HG03280 (cell line): ENCODE results near the gene COQ8B.
"Not testable (repeated sequence)": the region's sequence is repeated elsewhere in the genome, so short reads cannot be mapped to it uniquely, and the experiment has no call there.

Experiments
- ATAC-seq: cut with Tn5 transposase; IDR thresholded peaks from one replicate; pipeline ENCODE4 v1.9.1; 2021; ENCODE audit warnings: mild to moderate bottlenecking, moderate library complexity; ENCODE audit not compliant: unreplicated experiment

COQ8B gene

GRCh38 chr19:40742886-40743285, 26.2 kb upstream of the COQ8B start:
- no peak for ATAC-seq

GRCh38 chr19:40742477-40742876, 25.8 kb upstream of the COQ8B start:
- ATAC-seq, result no peak

DNA sequence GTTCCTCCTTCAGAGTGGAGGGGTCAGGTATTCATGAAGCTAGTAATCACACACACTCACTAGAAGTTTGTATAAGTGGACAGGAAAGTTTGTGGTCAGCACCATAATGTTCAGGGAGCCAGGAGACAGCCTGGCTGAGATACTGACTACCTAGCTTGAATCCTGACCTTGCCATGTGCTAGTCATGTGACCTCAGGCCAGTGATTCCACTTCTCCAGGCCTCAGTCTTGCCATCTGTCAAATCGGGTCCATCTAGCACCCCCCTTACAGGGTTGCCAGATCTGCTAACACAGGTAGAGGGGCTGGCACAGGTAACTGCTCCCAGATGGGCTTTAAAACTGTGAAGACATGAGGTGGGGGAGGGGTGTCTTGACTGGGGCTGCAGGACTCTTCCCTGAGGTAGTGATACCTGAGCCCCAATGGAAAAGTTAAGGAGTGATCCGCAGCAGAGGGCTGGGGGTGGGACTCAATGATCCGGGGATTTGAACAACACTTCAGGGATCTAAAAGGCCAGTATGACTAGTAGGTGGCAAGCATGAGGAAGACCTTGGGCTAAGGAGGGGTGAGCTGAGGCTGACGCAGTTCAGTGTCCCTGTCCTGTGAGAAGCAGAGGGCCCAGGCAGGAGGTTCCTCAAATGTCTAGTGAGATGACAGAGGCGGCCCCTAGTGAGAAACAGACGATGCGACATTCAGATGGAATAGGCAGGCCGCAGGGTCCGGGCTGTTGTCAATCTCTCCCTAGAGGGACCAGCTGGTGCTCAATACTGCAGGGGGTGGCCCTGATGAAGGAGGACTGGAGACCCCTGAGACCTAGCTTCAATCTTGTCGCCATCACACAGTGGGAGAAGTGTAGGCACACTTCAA, 25.1 kb upstream of the COQ8B start:
- ATAC-seq, result no peak

DNA sequence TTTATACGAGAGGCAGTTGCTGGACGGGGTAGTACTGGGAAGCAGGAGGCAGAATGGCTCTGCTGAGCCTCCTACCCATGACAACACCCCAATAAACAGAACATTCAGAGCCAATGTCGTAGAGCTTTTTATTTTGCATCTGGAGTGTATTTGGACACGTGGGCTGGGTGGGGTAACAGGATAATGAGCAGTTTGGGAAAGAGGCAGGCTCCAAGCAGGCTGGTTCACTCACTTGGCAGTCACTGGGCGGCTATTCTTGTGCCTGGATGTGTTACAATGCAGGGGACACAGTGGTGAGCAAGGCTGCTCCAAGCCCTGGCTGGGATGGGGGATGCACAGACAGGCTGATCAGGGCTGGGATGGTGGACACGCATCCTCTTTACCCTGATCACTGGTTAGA, 24.1 kb upstream of the COQ8B start:
- no peak for ATAC-seq

DNA sequence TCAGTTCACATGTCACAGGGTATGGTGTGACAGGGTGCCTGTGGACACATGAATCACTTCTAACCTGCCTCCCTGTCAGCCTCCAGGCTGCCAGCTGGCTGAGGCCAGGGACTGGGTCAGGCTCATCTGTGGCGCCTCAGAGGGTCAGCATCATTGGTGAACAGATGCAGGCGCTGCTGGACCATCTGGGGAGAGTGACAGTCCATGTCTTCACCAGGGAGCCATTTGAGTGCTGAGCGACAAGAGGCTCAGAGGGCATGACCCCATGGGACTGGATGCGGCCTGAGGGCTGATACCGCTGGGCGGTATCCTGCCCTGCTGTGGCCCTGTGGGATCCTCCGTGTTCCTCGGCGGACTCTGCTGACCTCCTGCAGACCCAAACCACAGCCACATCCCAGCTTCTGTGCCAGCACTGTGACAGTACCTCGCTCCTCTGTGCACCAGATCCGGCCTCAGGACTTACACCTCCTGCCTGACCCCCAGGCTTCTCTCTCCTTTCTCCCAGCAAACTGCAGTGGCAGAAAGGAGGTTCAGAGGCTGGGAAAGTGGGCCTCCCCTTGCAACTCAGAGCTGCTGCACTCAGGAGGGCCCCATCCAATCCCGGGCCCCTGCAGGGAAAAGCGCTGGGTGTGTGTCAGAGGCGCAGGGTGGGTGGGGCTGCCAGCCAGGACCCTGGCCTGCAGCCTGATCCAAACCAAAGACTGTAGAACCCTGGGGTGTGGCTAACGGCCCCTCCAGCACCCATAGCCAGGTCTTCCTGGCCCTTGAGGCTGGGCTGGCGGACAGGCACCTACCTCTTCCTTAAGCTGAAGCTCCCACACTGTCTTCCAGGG, 23.4 kb upstream of the COQ8B start:
- no peak for ATAC-seq

DNA sequence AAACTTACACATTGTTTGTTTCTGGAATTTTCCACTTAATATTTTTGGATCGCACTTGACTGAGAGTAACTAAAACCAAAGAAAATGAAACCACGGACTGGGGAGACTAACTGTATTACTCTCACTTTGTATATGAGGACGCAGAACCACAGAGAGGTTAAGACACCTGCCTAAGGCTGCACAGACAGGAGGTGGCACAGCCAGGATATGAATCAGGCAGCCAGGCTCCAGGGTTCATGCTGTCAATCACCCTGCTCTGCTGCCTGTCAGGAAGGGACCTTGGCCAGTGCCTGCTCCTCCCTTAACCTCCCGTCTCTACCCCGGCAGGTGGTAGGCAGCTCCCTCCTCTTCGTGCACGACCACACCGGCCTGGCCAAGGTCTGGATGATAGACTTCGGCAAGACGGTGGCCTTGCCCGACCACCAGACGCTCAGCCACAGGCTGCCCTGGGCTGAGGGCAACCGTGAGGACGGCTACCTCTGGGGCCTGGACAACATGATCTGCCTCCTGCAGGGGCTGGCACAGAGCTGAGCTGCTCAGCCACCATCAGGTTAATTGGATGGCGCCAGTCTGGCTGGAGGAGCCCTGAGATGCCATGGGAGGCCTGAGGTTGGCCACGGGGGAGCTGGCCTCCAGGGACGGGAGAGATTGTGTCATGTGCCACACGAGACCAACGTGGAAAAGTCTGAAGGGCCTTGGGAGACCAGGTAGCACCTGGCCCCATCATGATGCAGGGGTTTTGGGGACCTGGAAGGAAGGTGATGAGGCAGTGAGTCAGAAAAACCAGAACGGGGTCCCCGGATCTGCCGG, 22.5 kb upstream of the COQ8B start:
- ATAC-seq, result no peak

DNA sequence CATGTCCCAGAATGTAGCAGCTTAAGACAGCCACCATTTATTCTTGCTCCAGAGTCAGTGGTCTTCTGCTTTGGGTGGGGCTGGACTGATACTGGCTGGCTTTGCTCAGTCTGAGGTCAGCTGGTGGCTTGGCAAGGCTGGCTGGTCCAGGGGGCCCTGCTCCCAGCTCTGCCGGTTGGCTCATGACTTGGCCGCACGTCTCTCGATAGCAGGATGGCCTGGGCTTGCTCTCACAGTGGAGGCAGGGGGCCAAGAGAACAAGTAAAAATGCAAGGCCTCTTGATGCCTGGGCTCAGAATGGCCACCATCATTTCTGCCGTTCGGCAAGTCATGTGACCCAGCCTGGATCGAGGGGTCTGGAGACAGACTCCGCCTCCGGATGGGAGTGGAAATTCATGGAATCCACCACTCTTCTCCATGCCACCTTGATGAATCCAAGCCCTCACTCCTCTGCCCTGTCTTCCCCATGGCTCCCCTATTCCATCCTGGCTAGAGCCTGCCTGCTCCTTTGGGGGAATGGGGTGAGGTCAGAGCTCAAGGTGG, 20.5 kb upstream of the COQ8B start:
- ATAC-seq, result no peak

DNA sequence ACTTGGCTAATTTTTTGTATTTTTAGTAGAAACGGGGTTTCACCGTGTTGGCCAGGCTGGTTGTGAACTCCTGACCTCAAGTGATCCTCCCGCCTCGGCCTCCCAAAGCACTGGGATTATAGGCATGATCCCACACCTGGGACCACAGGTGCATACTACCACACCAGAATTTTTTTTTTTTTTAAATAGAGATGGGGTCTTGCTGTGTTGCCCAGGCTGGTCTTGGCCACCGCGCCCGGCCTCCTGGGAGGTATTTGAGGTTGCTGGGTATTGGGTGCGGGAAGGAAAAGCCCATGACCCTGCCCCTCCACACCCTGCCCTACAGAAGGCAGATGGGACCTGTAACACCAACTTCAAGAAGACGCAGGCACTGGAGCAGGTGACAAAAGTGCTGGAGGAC, 20.0 kb upstream of the COQ8B start:
- no peak for ATAC-seq

DNA sequence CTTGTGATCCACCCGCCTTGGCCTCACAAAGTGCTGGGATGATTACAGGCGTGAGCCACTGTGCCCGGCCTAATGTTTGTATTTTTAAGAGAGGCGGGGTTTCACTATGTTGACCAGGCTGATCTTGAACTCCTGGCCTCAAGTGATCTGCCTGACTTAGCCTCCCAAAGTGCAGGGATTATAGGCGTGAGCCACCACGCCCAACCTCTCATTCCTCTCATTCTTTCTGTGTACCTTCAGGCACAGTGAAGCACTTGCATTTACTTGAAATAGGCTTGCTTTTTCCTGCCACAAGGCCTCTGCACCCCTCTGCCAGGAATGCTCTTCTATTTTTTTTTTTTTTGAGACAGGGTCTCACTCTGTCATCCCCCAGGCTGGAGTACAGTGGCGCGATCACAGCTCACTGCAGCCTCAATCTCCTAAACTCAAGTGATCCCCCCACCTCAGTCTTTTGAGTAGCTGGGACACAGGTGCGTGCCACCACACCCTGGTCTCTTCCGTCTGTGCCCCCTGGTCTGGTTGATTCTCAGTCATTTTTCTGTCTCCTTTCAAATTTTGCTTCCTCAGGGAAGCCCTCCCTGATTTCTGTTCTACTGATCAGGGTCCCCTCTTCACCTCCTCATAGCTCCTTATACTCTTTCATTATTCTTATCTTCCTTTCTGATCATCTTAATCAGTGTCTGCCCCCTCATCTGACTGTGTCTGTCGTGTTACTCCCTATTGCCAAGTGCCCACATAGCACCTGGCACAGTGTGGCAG, 18.5 kb upstream of the COQ8B start:
- no peak for ATAC-seq

GRCh38 chr19:40733149-40733548, 16.5 kb upstream of the COQ8B start:
- ATAC-seq, result no peak

DNA sequence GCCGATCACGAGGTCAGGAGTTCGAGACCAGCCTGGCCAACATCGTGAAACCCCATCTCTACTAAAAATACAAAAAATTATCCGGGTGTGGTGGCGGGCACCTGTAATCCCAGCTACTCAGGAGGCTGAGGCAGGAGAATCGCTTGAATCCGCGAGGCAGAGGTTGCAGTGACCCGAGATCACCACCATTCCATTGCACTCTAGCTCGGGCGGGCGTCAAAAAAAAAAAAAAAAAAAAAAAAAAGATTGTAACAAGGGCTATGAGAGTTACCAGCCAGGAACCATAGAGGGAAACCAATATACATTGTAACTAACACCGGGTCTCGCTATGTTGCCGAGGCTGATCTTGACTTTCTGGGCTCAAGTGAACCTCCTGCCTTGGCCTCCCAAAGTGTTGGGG, 15.6 kb upstream of the COQ8B start:
- not testable (repeated sequence) for ATAC-seq

DNA sequence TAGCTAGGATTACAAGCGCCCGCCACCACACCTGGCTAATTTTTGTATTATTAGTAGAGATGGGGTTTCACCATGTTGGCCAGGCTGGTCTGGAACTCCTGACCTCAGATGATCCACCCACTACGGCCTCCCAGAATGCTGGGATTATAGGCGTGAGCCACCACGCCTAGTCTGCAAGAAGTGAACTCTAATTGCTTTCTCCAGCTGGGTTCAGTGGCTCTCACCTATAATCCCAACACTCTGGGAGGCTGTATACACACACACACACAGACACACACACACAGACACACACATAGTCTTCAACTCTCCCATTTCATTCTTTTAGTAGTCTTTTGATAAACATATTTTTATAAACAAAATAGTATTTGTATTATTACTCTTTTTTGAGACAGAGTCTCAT, 13.4 kb upstream of the COQ8B start:
- not testable (repeated sequence) for ATAC-seq

DNA sequence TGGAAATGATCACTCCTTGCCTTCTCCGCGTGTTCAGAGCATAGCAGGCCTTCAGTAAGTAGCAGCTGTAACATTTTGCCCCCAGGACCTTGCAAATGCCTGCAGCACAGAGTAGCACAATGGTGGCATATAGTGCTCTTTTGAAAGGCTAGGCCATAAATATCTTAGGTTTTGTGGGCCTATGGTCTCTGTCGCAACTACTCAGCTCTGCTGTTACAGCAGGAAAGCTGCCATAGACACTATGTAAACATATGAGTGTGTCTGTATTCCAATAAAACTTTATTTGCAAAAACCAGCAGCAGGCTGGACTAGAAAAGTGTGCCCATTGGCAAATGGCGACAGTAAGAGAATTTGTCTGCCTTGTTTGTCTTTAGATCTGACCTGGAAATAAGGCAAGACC, 9.6 kb upstream of the COQ8B start:
- ATAC-seq, result no peak

- ATAC-seq, result no peak
Measured at GRCh38 chr19:40724855-40725254, 8.2 kb upstream of the COQ8B start.

GRCh38 chr19:40724315-40724714, 7.6 kb upstream of the COQ8B start:
- ATAC-seq, result no peak

DNA sequence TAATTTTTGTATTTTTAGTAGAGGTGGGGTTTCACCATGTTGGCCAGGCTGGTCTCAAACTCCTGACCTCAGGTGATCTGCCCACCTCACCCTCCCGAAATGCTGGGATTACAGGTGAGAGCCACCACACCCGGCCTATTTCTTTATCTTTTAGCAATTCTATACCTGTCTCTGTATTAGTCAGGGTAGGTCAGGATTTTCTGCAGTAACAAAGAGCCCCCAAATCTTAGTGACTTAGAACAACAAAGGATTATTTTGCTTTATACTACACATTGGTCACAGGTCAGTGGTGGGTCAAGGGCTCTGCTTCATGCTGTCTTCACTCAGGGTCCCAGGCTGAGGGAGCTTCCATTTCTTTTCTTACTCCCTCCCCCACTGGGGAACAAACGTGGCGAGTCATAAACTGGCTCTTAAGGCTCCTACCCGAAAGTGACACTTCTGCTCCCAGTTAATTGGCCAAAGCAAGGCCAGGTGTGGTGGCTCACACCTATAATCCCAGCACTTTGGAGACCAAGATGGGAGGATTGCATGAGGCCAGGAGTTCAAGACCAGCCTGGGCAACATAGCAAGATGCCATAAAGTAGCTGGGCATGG, 7.1 kb upstream of the COQ8B start:
- ATAC-seq, result no peak

DNA sequence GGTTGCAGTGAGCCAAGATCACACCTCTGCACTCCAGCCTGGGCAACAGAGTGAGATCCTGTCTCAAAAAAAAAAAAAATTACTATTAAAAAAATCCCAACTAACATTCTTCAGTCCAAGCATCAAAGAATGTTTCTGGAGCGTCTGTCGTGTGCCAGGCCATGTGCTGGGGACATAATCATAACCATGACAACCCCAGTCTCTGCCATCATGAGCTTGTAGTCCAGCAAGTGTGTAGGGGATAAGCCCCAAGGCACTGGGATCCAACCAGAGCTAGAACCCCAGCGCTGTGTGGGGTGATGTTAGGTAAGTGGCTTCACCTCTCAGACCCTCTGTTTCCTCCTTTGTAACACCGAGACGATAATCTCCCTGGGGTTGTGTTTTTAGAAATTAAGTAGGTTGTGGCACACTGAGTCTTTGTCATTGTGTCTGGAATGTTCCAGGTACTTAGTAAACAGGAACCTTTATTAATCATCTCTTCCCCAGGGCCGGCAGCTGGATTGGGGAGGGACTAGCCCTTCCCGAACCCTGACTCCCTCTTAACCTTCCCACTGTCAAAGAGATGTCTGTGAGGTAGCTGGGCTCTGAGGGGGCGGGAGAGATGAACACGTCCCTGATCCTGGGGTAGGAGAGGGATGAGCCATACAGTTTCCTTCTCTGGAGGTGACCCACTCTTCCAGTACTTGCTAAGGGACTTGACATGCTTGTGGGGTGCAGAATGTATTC, 5.4 kb upstream of the COQ8B start:
- no peak for ATAC-seq

GRCh38 chr19:40721140-40721486, 4.4 kb upstream of the COQ8B start:
- no peak for ATAC-seq

- ATAC-seq, result no peak
Measured at GRCh38 chr19:40719414-40719894, 2.8 kb upstream of the COQ8B start.
